ENCODE results near the gene TSPO. TPM values are rescaled to one million over a fixed set of nuclear protein-coding genes. Genes with fewer than 3 reads are reported as not detected.
A peak's percentile ranks its signal among the peaks of the same experiment; 100 is the strongest.

TSPO gene
- total RNA-seq, 1 donor from 2014 or later, result 51.5 TPM

- DNase-seq, result no peak
Observed at GRCh38 chr22:43179146-43179910, 28.0 kb downstream of the TSPO start.

GRCh38 chr22:43179911-43180195, 28.5 kb downstream of the TSPO start:
- DNase-seq, result no peak

GRCh38 chr22:43180670-43181069, 29.3 kb downstream of the TSPO start:
- no peak for DNase-seq

- DNase-seq, result no peak
Observed at GRCh38 chr22:43181321-43182076, 30.1 kb downstream of the TSPO start.

- DNase-seq, result no peak
Observed at GRCh38 chr22:43182118-43182517, 30.8 kb downstream of the TSPO start.

- no peak for DNase-seq
Observed at GRCh38 chr22:43182726-43183125, 31.4 kb downstream of the TSPO start.

GRCh38 chr22:43183496-43184277, 32.3 kb downstream of the TSPO start:
- DNase-seq, result no peak

- DNase-seq, result no peak
Observed at GRCh38 chr22:43185860-43186261, 34.5 kb downstream of the TSPO start.

- no peak for DNase-seq
Observed at GRCh38 chr22:43186272-43187170, 35.2 kb downstream of the TSPO start, which contains the start of gene TTLL12. TTLL12 (minus strand) TSS chr22:43187134; CDS start chr22:43187069, 65 bp downstream.

GRCh38 chr22:43187171-43188099, 36.1 kb downstream of the TSPO start:
- peak; percentile 93 for DNase-seq

- no peak for DNase-seq
Observed at GRCh38 chr22:43188829-43189545, 37.6 kb downstream of the TSPO start.

GRCh38 chr22:43191831-43192230, 40.5 kb downstream of the TSPO start:
- no peak for DNase-seq

- no peak for DNase-seq
Observed at GRCh38 chr22:43197271-43197941, 46.0 kb downstream of the TSPO start.

GRCh38 chr22:43198126-43198525, 46.8 kb downstream of the TSPO start:
- no peak for DNase-seq

GRCh38 chr22:43198936-43199335, 47.6 kb downstream of the TSPO start:
- no peak for DNase-seq

GRCh38 chr22:43199541-43199940, 48.2 kb downstream of the TSPO start:
- DNase-seq, result no peak

GRCh38 chr22:43200031-43200430, 48.7 kb downstream of the TSPO start:
- no peak for DNase-seq

- no peak for DNase-seq
Observed at GRCh38 chr22:43200555-43200954, 49.2 kb downstream of the TSPO start.

GRCh38 chr22:43201486-43202219, 50.3 kb downstream of the TSPO start:
- no peak for DNase-seq
